Skin epidermis (tissue), 12 donors: ENCODE results near the gene PHLDA2.
"Not testable (repeated sequence)": the region's sequence is repeated elsewhere in the genome, so short reads cannot be mapped to it uniquely, and the experiment has no call there.

Experiments
- H3K27ac ChIP-seq, 21 experiments: fragments of 200-600 bp; sonication (generic) in 11 of 21; one replicate each; pipeline ENCODE4 v1.5.0; 2020; ENCODE audit warnings: mild to moderate bottlenecking in 3 of 21, inconsistent platforms in 2 of 21, moderate library complexity in 2 of 21
- H3K4me3 ChIP-seq, 7 experiments: fragments of 200-600 bp; sonication (generic) in 2 of 7; one replicate each; pipeline ENCODE4 v1.5.0; 2020; ENCODE audit warnings: inconsistent platforms in 2 of 7, mild to moderate bottlenecking in 2 of 7, moderate library complexity in 1 of 7

Gene PHLDA2

GRCh38 chr11:2947744-2948143, 18.5 kb upstream of the PHLDA2 start:
- Histone ChIP-seq H3K4me3 (no peak overlapping the region), H3K27ac (no peak overlapping the region)

- H3K27ac ChIP-seq: peak overlapping the region in 10 of 21 experiments; percentile 14 to 57 (median 40)
- H3K4me3 ChIP-seq: no peak overlapping the region
These were observed 16.6 kb upstream of the PHLDA2 start for GRCh38 chr11:2945757-2946287.

- H3K4me3 ChIP-seq: no peak overlapping the region
- peak overlapping the region in 8 of 21 experiments; percentile 15 to 59 (median 46) for H3K27ac ChIP-seq
These were observed 16.0 kb upstream of the PHLDA2 start for GRCh38 chr11:2945031-2945756.

GRCh38 chr11:2944530-2944929, 15.3 kb upstream of the PHLDA2 start:
- peak overlapping the region in 2 of 21 experiments; percentile 15 to 56 for H3K27ac ChIP-seq

GRCh38 chr11:2943711-2944118, 14.5 kb upstream of the PHLDA2 start:
- peak overlapping the region in 3 of 21 experiments; percentile 13 to 33 (median 31) for H3K27ac ChIP-seq

More at GRCh38 chr11:2944530-2944929, 15.3 kb upstream of the PHLDA2 start:
- no peak overlapping the region for H3K4me3 ChIP-seq

GRCh38 chr11:2942872-2943710, 13.9 kb upstream of the PHLDA2 start:
- peak overlapping the region in 2 of 21 experiments; percentile 33 to 49 for H3K27ac ChIP-seq
- H3K4me3 ChIP-seq: no peak overlapping the region

More at GRCh38 chr11:2943711-2944118, 14.5 kb upstream of the PHLDA2 start:
- no peak overlapping the region for H3K4me3 ChIP-seq

GRCh38 chr11:2942447-2942846, 13.2 kb upstream of the PHLDA2 start:
- no peak overlapping the region for H3K4me3 ChIP-seq
- H3K27ac ChIP-seq: peak overlapping the region in 1 of 21 experiments; percentile 49

- Histone ChIP-seq H3K4me3 (no peak overlapping the region), H3K27ac (peak overlapping the region in 6 of 21 experiments; percentile 1 to 60 (median 26))
These were observed 12.0 kb upstream of the PHLDA2 start for GRCh38 chr11:2940921-2941821.

- Histone ChIP-seq H3K4me3 (no peak overlapping the region), H3K27ac (peak overlapping the region in 4 of 21 experiments; percentile 16 to 60 (median 45))
These were observed 11.1 kb upstream of the PHLDA2 start for GRCh38 chr11:2940147-2940920.

- H3K4me3 ChIP-seq, H3K27ac ChIP-seq: not testable (repeated sequence)
These were observed 9.5 kb upstream of the PHLDA2 start for GRCh38 chr11:2938458-2939418.

GRCh38 chr11:2937641-2938457, 8.6 kb upstream of the PHLDA2 start:
- not testable (repeated sequence) for H3K4me3 ChIP-seq, H3K27ac ChIP-seq

- Histone ChIP-seq H3K4me3 (no peak overlapping the region), H3K27ac (no peak overlapping the region)
These were observed 5.5 kb upstream of the PHLDA2 start for GRCh38 chr11:2934611-2935239.

GRCh38 chr11:2934021-2934550, 4.9 kb upstream of the PHLDA2 start:
- H3K27ac ChIP-seq: peak overlapping the region in 10 of 21 experiments; percentile 42 to 78 (median 58)
- H3K4me3 ChIP-seq: no peak overlapping the region

- H3K4me3 ChIP-seq: no peak overlapping the region
- peak overlapping the region in 18 of 21 experiments; percentile 4 to 78 (median 60) for H3K27ac ChIP-seq
These were observed 4.3 kb upstream of the PHLDA2 start for GRCh38 chr11:2933375-2934020.

GRCh38 chr11:2932850-2933251, 3.6 kb upstream of the PHLDA2 start:
- no peak overlapping the region for H3K4me3 ChIP-seq
- H3K27ac ChIP-seq: peak overlapping the region in 18 of 21 experiments; percentile 4 to 78 (median 60)
